ENCODE results near the gene LSM7. TPM values are rescaled to one million over a fixed set of nuclear protein-coding genes. Genes with fewer than 3 reads are reported as not detected.

Gene LSM7
- polyA plus RNA-seq, 1 experiment, result 165 TPM

DNA sequence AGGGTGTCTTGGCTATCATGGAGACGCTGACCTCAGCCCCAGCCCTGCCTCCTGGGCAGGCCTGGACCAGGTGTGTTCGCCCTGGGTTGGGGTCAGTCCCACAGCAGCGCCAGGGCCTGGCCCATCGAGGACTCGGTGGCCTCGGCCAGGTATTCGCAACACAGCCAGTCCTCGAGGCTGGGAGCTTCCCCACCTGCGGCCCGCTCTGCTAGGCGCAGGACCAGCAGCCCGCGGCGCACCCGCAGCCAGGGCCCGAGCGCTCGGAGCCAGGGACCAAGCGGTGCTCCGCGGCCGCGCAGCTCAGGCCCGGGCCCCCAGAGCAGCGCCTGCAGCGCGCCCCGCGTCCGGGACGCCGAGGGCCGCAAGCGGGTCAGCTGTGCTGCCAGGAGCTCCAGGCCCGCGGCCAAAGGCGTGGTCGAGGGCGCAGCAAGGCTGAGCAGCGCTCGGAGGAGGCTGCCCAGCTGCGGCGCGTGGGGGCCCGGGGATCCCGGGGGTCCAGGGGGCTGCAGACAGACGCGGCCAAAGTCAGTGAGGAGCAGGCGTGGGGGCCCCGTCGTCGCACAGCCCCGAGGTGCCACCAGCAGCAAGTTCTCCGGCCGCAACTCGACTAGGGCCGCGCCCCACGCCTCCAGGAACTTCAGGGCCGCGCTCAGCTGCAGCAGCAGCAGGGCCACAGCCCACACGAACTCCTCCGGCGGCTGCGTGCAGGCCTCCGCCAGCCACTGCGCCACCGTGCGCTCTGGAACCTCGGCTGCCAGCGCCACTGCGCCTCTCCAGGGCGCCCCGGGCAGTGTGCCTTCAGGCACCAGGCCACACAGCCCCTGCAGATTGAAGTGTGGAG lies 52.6 kb downstream of the LSM7 start:
- DNase-seq (ENCODE audit: low read depth), result no peak
- H3K27me3 ChIP-seq (ENCODE audit: control insufficient read depth, insufficient read depth, low read length), result no peaks in the 10 kb centered on the region
- TF ChIP-seq, protein P1, sequence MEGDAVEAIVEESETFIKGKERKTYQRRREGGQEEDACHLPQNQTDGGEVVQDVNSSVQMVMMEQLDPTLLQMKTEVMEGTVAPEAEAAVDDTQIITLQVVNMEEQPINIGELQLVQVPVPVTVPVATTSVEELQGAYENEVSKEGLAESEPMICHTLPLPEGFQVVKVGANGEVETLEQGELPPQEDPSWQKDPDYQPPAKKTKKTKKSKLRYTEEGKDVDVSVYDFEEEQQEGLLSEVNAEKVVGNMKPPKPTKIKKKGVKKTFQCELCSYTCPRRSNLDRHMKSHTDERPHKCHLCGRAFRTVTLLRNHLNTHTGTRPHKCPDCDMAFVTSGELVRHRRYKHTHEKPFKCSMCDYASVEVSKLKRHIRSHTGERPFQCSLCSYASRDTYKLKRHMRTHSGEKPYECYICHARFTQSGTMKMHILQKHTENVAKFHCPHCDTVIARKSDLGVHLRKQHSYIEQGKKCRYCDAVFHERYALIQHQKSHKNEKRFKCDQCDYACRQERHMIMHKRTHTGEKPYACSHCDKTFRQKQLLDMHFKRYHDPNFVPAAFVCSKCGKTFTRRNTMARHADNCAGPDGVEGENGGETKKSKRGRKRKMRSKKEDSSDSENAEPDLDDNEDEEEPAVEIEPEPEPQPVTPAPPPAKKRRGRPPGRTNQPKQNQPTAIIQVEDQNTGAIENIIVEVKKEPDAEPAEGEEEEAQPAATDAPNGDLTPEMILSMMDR (IDR thresholded peaks at IDR 0.05; ENCODE audit: insufficient read depth, low read depth, low read length), result no peak
- POLR2A ChIA-PET, result no interaction called here
- no peak overlapping the region for H3K4me3 ChIP-seq (ENCODE audit: low read depth, low read length)
- H3K36me3 ChIP-seq (ENCODE audit: control insufficient read depth, insufficient read depth, low read length), result peaks cover 22% of the 10 kb centered on the region
- CTCF ChIA-PET, result interaction anchor here (0.5 to 5.9 kb wide), 11 partner anchors 12 to 361 kb away, joined by 3 to 34 read pairs (median 5); partner anchors contain the start of gene PLEKHJ1

DNA sequence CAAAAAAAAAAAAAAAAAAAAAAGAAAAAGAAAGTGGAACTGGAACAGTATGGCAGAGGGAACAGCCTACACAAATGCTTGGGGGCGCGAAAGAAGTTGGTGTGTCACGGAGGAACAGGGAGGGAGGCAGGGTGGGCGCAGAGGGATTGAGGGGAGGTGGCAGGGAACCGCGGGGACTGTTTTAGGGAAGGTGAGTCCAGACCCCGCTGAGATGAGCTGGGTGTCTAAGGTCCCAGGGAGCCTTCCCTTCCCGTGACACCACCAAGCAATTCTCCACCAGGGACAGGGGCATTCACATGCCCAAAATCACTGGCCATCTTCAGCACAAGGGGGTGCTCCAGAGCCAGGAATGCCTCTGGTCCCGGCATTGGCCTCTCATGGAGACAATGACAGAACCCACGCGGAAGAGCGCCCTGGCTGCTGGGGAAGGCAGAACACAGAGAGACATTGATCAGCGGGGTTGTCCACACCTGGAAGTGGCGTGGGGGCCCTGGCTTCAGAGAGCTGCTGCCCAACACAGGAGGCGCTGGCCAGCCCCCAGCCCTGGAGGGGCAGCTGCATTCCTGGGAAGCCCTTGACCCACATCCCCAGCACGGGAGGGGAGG lies 53.4 kb downstream of the LSM7 start:
- Histone ChIP-seq H3K36me3 (ENCODE audit: control insufficient read depth, insufficient read depth, low read length) (peaks cover 22% of the 10 kb centered on the region), H3K27me3 (ENCODE audit: control insufficient read depth, insufficient read depth, low read length) (no peaks in the 10 kb centered on the region), H3K4me3 (ENCODE audit: low read depth, low read length) (no peak overlapping the region)
- CTCF ChIA-PET, result interaction anchor here (0.5 to 5.9 kb wide), 18 partner anchors 12 to 362 kb away, joined by 3 to 34 read pairs (median 5); partner anchors contain the start of gene PLEKHJ1
- DNase-seq (ENCODE audit: low read depth), result no peak
- TF ChIP-seq, protein P1 (IDR thresholded peaks at IDR 0.05; ENCODE audit: insufficient read depth, low read depth, low read length), result peak; percentile 68
- POLR2A ChIA-PET, result interaction anchor here (0.6 kb wide), 2 partner anchors 8 to 240 kb away, joined by 6 to 13 read pairs; no protein-coding TSS in a partner anchor

- Histone ChIP-seq H3K27me3 (ENCODE audit: control insufficient read depth, insufficient read depth, low read length) (no peaks in the 10 kb centered on the region), H3K36me3 (ENCODE audit: control insufficient read depth, insufficient read depth, low read length) (peaks cover 22% of the 10 kb centered on the region), H3K4me3 (ENCODE audit: low read depth, low read length) (peak overlapping the region; percentile 23; the same call in 1 of the 2 replicates)
- POLR2A ChIA-PET, result interaction anchor here (0.6 kb wide), 2 partner anchors 7 to 240 kb away, joined by 6 to 13 read pairs; no protein-coding TSS in a partner anchor
- TF ChIP-seq, protein P1 (IDR thresholded peaks at IDR 0.05; ENCODE audit: insufficient read depth, low read depth, low read length), result no peak
- CTCF ChIA-PET, result interaction anchor here (0.9 to 5.9 kb wide), 19 partner anchors 13 to 149 kb away, joined by 3 to 34 read pairs (median 5); partner anchors contain the start of gene PLEKHJ1
- DNase-seq (ENCODE audit: low read depth), result no peak
These were observed 54.1 kb downstream of the LSM7 start for GRCh38 chr19:2274185-2274711.

GRCh38 chr19:2273356-2274184 lies 54.8 kb downstream of the LSM7 start:
- ChIA-PET CTCF (interaction anchor here (1.0 to 5.9 kb wide), 14 partner anchors 13 to 149 kb away, joined by 3 to 34 read pairs (median 5); no protein-coding TSS in a partner anchor), POLR2A (no interaction called here)
- DNase-seq (ENCODE audit: low read depth), result no peak
- H3K27me3 ChIP-seq (ENCODE audit: control insufficient read depth, insufficient read depth, low read length), result no peaks in the 10 kb centered on the region
- H3K36me3 ChIP-seq (ENCODE audit: control insufficient read depth, insufficient read depth, low read length), result peaks cover 22% of the 10 kb centered on the region
- peak overlapping the region; percentile 32 for H3K4me3 ChIP-seq (ENCODE audit: low read depth, low read length)
- TF ChIP-seq, protein P1 (IDR thresholded peaks at IDR 0.05; ENCODE audit: insufficient read depth, low read depth, low read length), result peak; percentile 84

Other genes with a start within 250 kb of the LSM7 start
- gene MOB3A, start 232.3 kb downstream of the LSM7 start, polyA plus RNA-seq (2011; rRNA removed), result 34.5 and 50.5 TPM in 2 replicates
- gene IZUMO4, start 231.7 kb downstream of the LSM7 start, polyA plus RNA-seq (2011; rRNA removed), result 0.76 and 1.3 TPM in 2 replicates
- 65.9 and 122 TPM in 2 replicates for gene AP3D1, start 177.0 kb downstream of the LSM7 start, polyA plus RNA-seq (2011; rRNA removed)
- gene DOT1L, start 164.7 kb downstream of the LSM7 start, polyA plus RNA-seq (2011; rRNA removed), result 3.3 and 4.2 TPM in 2 replicates
- gene PLEKHJ1, start 92.3 kb downstream of the LSM7 start, polyA plus RNA-seq (2011; rRNA removed), result 46.2 and 65.8 TPM in 2 replicates
- gene SF3A2, start 91.8 kb downstream of the LSM7 start, polyA plus RNA-seq (2011; rRNA removed), result 8.9 and 12.2 TPM in 2 replicates
- gene AMH, start 79.3 kb downstream of the LSM7 start, polyA plus RNA-seq (2011; rRNA removed), result 0.59 and 0.66 TPM in 2 replicates
- not detected in 2 replicates for gene JSRP1, start 72.2 kb downstream of the LSM7 start, polyA plus RNA-seq (2011; rRNA removed)
- not detected in 2 replicates for gene PEAK3, start 46.4 kb downstream of the LSM7 start, polyA plus RNA-seq (2011; rRNA removed)
- not detected in 2 replicates for gene LINGO3, start 20.4 kb downstream of the LSM7 start, polyA plus RNA-seq (2011; rRNA removed)
- gene SPPL2B, start 98 bp upstream of the LSM7 start, polyA plus RNA-seq (2011; rRNA removed), result 12.0 and 24.9 TPM in 2 replicates
- not detected in 2 replicates for gene TMPRSS9, start 31.7 kb upstream of the LSM7 start, polyA plus RNA-seq (2011; rRNA removed)
- 37.2 and 50.7 TPM in 2 replicates for gene TIMM13, start 99.0 kb upstream of the LSM7 start, polyA plus RNA-seq (2011; rRNA removed)
- 53.4 and 80.0 TPM in 2 replicates for gene LMNB2, start 128.4 kb upstream of the LSM7 start, polyA plus RNA-seq (2011; rRNA removed)
- 54.5 and 69.8 TPM in 2 replicates for gene GADD45B, start 147.5 kb upstream of the LSM7 start, polyA plus RNA-seq (2011; rRNA removed)